Stimulated activated CD4-positive, alpha-beta T cell treated with anti-CD3 and anti-CD28 coated beads, TNF-alpha, amount 100 ng/mL, for 4 hours (primary cell): Measurements from ENCODE around the gene SNX5.

Experiments used
- DNase-seq, 3 experiments: peaks; one replicate each; pipeline ENCODE4 v3.0.0-alpha.2; 2020; ENCODE audit warnings: low read depth in 3 of 3

Gene SNX5

GRCh38 chr20:17916433-17916891, 52.1 kb downstream of the SNX5 start:
- no peak for DNase-seq

GRCh38 chr20:17914957-17915356, 53.6 kb downstream of the SNX5 start:
- DNase-seq = no peak

GRCh38 chr20:17912916-17913315, 55.7 kb downstream of the SNX5 start:
- DNase-seq = no peak

GRCh38 chr20:17911927-17912326, 56.7 kb downstream of the SNX5 start:
- no peak for DNase-seq

GRCh38 chr20:17910828-17911294, 57.7 kb downstream of the SNX5 start:
- no peak for DNase-seq

GRCh38 chr20:17909869-17910321, 58.7 kb downstream of the SNX5 start:
- no peak for DNase-seq

GRCh38 chr20:17905544-17905943, 63.0 kb downstream of the SNX5 start:
- no peak for DNase-seq

GRCh38 chr20:17904027-17904426, 64.6 kb downstream of the SNX5 start:
- DNase-seq = no peak

GRCh38 chr20:17902531-17903083, 66.0 kb downstream of the SNX5 start:
- DNase-seq = no peak

GRCh38 chr20:17901971-17902370, 66.6 kb downstream of the SNX5 start:
- DNase-seq = no peak

GRCh38 chr20:17898548-17898994, 70.0 kb downstream of the SNX5 start:
- peak; percentile 27 to 45 (median 32) for DNase-seq

GRCh38 chr20:17897566-17898307, 70.9 kb downstream of the SNX5 start:
- DNase-seq = no peak

GRCh38 chr20:17896771-17897369, 71.7 kb downstream of the SNX5 start:
- DNase-seq = no peak

GRCh38 chr20:17896193-17896723, 72.3 kb downstream of the SNX5 start:
- no peak for DNase-seq

- peak; percentile 9 to 23 (median 22) for DNase-seq
These were observed 72.9 kb downstream of the SNX5 start for GRCh38 chr20:17895641-17896171.

GRCh38 chr20:17893445-17893844, 75.1 kb downstream of the SNX5 start:
- no peak for DNase-seq

- DNase-seq = no peak
These were observed 76.2 kb downstream of the SNX5 start for GRCh38 chr20:17892189-17892938.
